Endothelial cell (in vitro differentiated cells): Measurements from ENCODE around the gene IQCB1. TPM values are rescaled to one million over a fixed set of nuclear protein-coding genes. Genes with fewer than 3 reads are reported as not detected.

Experiments used
- DNase-seq: peaks from one replicate; pipeline ENCODE4 v3.0.0; 2021; ENCODE audit warnings: low spot score
- H3K27ac Mint-ChIP-seq: one replicate; pipeline ENCODE4 v1.8.0; 2021; ENCODE audit warnings: mixed read lengths, inconsistent platforms; ENCODE audit not compliant: unreplicated experiment
- H3K27me3 Mint-ChIP-seq: one replicate; pipeline ENCODE4 v1.8.0; 2021; ENCODE audit warnings: mild to moderate bottlenecking, moderate library complexity, mixed read lengths, inconsistent platforms; ENCODE audit not compliant: unreplicated experiment
- H3K36me3 Mint-ChIP-seq: one replicate; pipeline ENCODE4 v1.8.0; 2021; ENCODE audit warnings: mild to moderate bottlenecking, low read depth, mixed read lengths, inconsistent platforms; ENCODE audit not compliant: unreplicated experiment
- H3K4me1 Mint-ChIP-seq: one replicate; pipeline ENCODE4 v1.8.0; 2021; ENCODE audit warnings: mild to moderate bottlenecking, mixed read lengths, inconsistent platforms; ENCODE audit not compliant: unreplicated experiment
- H3K4me3 Mint-ChIP-seq: one replicate; pipeline ENCODE4 v1.8.0; 2021; ENCODE audit warnings: mild to moderate bottlenecking, mixed read lengths, inconsistent platforms; ENCODE audit not compliant: unreplicated experiment
- H3K9me3 Mint-ChIP-seq: one replicate; pipeline ENCODE4 v1.8.0; 2021; ENCODE audit warnings: mixed read lengths, inconsistent platforms; ENCODE audit not compliant: unreplicated experiment
- total RNA-seq: library from RNA; stranded (reverse); fragmentation: NEBNext Ultra II Directional; extraction: Animal tissue kit (Norgen Biotek cat#: 25700); gene quantifications from one replicate; pipeline ENCODE4 v1.2.1, GENCODE V29; 2021; ENCODE audit not compliant: unreplicated experiment
- TF ChIP-seq, protein P1 (sequence below): fragments of 200-600 bp; sonication (generic); IDR thresholded peaks from one replicate; pipeline ENCODE4 v1.5.0; 2021; ENCODE audit warnings: antibody characterized with exemption; ENCODE audit not compliant: unreplicated experiment

IQCB1 gene
- total RNA-seq, 1 donor from 2014 or later: 22.5 TPM

DNA sequence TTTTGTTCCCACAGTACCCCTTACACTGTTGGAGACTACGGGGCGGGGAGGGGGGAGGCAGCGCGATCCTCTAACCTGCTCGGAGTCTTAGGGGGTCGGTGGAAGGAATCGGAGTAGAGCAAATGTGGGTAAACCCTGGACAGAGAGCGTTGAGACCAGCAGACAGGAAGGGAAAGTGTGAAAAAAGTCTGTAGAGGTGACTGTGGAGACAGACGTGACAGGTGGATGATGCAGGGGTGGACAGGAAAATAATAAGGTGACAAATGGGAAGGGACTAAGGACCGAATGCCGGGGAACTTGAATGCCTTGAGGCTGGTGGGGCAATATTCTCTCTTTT is 573 bp upstream of the IQCB1 start:
- Mint-ChIP-seq H3K4me3 (peak overlapping the region; percentile 96), H3K27me3 (peaks cover 6% of the 10 kb centered on the region), H3K4me1 (peaks cover 17% of the 10 kb centered on the region), H3K36me3 (peaks cover 7% of the 10 kb centered on the region), H3K27ac (peak overlapping the region; percentile 7), H3K9me3 (no peaks in the 10 kb centered on the region)
- no peak for DNase-seq
- TF ChIP-seq, protein P1, sequence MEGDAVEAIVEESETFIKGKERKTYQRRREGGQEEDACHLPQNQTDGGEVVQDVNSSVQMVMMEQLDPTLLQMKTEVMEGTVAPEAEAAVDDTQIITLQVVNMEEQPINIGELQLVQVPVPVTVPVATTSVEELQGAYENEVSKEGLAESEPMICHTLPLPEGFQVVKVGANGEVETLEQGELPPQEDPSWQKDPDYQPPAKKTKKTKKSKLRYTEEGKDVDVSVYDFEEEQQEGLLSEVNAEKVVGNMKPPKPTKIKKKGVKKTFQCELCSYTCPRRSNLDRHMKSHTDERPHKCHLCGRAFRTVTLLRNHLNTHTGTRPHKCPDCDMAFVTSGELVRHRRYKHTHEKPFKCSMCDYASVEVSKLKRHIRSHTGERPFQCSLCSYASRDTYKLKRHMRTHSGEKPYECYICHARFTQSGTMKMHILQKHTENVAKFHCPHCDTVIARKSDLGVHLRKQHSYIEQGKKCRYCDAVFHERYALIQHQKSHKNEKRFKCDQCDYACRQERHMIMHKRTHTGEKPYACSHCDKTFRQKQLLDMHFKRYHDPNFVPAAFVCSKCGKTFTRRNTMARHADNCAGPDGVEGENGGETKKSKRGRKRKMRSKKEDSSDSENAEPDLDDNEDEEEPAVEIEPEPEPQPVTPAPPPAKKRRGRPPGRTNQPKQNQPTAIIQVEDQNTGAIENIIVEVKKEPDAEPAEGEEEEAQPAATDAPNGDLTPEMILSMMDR: no peak

DNA sequence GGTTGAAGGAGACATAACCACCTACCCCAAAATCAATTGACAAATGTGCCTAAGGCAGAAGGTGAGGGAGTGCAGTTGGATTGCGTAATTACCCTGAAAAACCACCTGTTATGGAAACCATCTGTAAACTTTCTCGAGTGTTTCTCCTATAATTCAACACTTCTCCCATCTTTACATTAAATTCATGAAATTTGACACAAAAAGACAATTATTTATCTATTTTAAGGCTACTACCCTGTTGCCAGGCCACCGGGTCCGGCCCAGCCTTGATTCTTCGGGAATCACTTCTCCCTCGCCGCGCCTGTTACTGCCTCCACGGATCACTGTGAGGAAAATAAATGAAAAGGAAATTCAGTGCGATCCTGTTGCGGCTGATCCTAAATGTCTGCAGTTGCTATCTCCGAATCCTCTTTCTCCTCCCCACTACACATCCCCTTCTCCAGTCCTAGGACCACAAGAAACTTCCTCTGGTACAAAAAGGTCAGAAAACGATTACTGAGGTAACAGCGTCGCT is 646 bp downstream of the IQCB1 start:
- peak overlapping the region; percentile 22 for H3K27ac Mint-ChIP-seq
- DNase-seq: no peak
- peaks cover 7% of the 10 kb centered on the region for H3K36me3 Mint-ChIP-seq
- H3K9me3 Mint-ChIP-seq: no peaks in the 10 kb centered on the region
- H3K4me1 Mint-ChIP-seq: peaks cover 17% of the 10 kb centered on the region
- H3K4me3 Mint-ChIP-seq: peak overlapping the region; percentile 96
- H3K27me3 Mint-ChIP-seq: peaks cover 6% of the 10 kb centered on the region
- TF ChIP-seq, protein P1: no peak

DNA sequence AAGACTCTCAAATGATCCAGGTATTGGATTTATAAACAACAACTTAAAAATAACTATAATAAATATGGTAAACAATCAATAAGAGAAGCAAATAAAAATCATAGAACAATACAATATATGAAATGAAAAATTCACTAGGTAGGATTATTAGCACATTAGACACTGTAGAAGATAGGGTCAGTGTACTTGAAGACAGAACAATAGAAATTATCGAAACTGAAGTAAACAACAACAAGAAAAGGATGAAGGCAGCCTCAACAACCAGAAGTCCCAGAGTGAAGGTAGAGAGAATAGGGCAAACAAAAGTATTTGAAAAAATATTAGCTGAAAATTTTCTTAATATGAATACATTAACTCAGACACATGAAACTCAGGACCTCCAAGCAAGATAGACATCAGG is 11.9 kb downstream of the IQCB1 start:
- DNase-seq: no peak
- Mint-ChIP-seq H3K4me3 (peak overlapping the region; percentile 43), H3K27me3 (peaks cover 2% of the 10 kb centered on the region), H3K4me1 (no peaks in the 10 kb centered on the region), H3K36me3 (peaks cover 58% of the 10 kb centered on the region), H3K9me3 (no peaks in the 10 kb centered on the region), H3K27ac (no peak overlapping the region)
- TF ChIP-seq, protein P1: no peak

DNA sequence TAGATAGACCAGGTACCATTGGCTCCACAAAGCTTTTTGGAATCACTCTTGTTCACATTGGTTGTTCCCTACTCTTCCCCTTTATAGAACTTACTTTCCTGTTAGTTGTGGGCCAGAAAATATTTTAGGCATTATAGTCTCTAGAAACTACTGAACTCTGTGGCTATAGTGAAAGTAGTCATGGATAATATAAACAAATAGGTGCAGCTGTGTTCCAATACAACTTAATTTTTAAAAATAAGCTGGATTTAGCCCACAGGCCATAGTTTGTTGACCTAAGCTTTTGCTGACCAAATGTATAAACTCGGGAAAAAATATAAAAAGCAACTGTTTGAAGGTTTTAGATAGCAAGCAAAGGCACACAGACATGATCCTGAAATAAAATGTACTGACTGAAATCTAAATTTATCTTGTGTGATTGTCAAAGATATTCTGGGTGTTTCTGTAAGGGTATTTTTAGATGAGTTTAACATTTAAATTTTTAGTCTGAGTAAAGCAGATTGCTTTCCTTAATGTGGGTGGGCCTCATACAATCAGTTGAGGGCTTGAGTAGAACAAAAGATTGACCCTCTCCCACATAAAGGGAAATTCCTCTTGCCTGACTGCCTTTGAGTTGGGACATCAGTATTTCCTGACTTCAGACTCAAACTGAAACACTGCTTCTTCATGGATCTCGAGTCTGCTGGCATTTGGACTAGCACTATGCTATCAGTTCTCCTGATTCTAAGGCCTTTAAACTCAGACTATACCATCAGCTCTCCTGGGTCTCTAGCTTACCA is 13.2 kb downstream of the IQCB1 start:
- peaks cover 2% of the 10 kb centered on the region for H3K27me3 Mint-ChIP-seq
- H3K9me3 Mint-ChIP-seq: no peaks in the 10 kb centered on the region
- H3K36me3 Mint-ChIP-seq: peaks cover 62% of the 10 kb centered on the region
- no peak for DNase-seq
- no peaks in the 10 kb centered on the region for H3K4me1 Mint-ChIP-seq
- TF ChIP-seq, protein P1: no peak
- peak overlapping the region; percentile 63 for H3K4me3 Mint-ChIP-seq
- H3K27ac Mint-ChIP-seq: no peak overlapping the region

DNA sequence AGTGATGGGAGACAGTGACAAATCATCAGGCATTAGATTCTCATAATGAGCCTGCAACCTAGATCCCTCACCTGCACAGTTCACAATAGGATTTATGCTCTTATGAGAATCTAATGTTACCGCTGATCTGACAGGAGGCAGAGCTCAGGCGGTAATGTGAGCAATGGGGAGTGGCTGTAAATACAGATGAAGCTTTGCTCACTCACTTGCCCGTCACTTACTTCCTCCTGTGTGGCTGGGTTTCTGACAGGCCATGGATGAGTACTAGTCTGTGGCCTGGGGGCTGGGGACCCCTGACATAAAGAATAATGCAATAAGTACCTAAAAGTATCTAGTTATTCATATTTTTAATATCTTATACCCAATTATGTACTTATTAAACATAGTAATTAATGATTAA is 15.6 kb downstream of the IQCB1 start:
- DNase-seq: no peak
- no peaks in the 10 kb centered on the region for H3K4me1 Mint-ChIP-seq
- no peaks in the 10 kb centered on the region for H3K9me3 Mint-ChIP-seq
- TF ChIP-seq, protein P1: no peak
- H3K27me3 Mint-ChIP-seq: peaks cover 2% of the 10 kb centered on the region
- H3K4me3 Mint-ChIP-seq: no peak overlapping the region
- no peak overlapping the region for H3K27ac Mint-ChIP-seq
- H3K36me3 Mint-ChIP-seq: peaks cover 56% of the 10 kb centered on the region
